Measurements from ENCODE around the gene CDR2L.
"Not testable (repeated sequence)": the region's sequence is repeated elsewhere in the genome, so short reads cannot be mapped to it uniquely, and the experiment has no call there.

CDR2L gene

DNA sequence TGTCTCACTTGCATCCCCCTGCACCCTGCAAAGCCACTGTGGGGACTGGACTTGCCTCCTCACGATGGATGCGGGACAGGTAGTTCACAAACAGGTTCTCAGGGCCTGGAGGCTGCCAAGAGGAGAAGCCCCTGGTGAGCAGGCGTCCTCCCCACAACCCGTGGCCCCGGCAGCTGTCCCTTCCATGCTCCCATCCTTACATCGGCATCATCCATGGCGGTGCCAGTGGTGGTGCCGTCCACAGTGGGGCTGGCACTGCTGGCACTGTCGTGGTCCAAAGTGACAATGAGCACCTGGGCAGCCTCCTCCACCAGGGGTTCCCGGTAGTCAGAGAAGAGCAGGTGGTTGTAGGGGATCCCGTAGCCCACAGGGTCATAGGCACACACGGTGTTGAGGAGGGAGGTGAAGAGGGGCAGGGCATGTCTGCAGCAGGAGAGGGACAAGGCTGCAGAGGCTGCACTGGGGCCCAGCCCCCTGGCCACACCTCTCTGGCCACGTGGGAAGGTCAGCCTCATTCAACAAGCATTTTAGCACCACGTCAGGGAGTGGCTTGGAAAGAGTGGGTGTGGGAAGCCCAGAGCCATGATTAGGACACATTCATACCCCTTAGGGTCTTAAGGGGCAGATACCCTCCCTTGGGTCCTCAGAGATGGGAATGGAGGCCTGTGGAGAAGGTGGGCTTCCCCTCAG is 27.5 kb upstream of the CDR2L start:
- no peak for DNase-seq (ENCODE audit: low read depth in 2 of 2)

GRCh38 chr17:74960570-74961342 is 26.7 kb upstream of the CDR2L start:
- DNase-seq (ENCODE audit: low read depth in 2 of 2) = peak in 1 of 2 experiments; percentile 2

- peak; percentile 61 to 64 for DNase-seq (ENCODE audit: low read depth in 2 of 2)
Measured at GRCh38 chr17:74961657-74962350, 25.6 kb upstream of the CDR2L start.

- DNase-seq (ENCODE audit: low read depth in 2 of 2) = no peak
Measured at GRCh38 chr17:74962622-74963394, 24.6 kb upstream of the CDR2L start.

DNA sequence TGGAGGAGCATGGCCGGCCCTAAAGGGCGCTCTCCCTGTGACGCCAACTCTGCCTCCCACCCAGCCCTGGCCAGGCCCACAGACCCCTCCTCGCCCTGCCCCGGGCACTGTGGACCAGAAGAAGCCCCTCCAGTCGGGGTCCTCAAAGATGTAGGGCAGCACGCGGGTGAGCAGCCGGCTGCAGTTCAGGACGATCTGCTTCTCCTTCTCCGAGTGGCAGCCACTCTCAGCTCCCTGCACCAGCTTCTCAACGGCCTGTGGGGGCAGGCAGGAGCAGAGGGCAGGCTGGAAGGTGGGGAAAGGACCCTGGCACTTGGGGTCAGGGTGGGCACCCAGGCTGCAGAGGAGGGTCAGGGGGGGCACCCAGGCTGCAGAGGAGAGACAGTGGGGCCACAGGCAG is 23.8 kb upstream of the CDR2L start:
- DNase-seq (ENCODE audit: low read depth in 2 of 2) = no peak

DNA sequence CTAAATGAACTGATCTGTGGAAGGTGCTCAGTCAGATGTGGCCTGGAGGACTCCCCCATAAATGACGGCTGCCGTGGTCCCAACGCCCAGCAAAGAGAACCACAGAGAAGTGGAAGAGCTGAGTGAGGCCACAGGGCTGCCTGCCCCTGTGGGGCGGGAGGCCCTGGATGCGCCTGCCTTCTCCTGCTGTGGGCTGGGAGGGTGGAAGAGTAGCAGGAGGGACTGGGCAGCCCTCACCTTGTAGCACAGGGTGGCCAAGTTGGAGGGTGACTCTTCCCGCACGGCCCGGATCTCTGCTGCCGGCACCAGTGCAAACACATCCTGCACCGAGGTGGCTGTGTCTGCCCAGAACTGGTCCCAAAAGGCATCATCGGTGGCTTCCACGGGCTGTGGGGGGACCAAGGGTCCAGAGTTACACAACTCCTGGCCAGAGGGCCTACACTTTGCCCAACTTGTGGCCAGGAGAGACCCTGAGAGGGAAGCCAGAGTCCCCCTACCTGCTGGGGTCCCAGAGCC is 23.1 kb upstream of the CDR2L start:
- no peak for DNase-seq (ENCODE audit: low read depth in 2 of 2)

DNA sequence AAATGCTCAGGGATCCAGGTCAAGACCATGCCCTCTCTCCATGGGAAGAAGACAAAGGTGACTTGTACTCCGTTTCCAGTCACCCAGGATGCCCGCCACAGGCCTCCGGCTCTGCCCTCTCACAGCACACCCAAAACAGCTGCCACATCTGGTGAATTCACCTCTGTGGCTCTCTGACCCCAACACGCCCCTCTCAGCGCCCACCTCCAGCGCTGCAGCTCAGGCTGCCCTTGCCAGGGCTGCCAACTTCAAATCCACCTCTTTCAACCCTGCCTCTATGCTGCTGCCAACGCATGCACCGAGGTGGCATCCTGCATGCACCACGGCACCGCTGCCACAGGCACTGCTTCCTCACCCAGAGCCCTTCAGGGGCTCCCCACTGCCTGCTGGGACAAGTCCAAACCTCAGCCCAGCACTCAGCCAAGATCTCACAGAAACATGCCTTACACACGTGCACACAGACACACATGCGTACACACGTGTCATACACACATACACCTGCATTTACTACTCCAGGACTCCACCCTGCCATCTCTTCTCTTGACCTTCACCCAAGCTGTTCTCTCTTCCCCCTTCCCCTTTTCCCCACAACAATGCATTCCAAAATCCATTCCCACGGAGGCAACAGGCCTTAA is 22.3 kb upstream of the CDR2L start:
- no peak for DNase-seq (ENCODE audit: low read depth in 2 of 2)

DNA sequence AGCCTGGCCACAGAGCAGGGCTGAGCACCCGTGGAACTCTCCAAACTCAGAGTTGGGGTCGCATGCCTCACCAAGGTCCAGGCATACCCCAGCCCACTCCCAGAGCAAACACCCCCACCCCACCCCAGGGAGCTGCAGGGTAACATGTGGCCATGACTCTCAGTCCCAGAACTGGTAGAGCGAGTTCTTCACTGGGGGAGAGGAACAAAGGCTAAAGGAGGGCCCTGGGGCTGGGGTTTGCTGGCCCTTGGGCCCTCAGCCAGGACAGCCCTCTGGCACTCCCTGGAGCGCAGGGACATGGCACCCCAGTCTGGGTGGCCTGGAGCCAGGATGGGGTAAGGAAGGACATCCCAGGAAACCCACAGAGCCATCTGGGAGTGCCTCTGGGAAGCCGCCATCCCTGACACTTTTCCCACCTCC is 19.1 kb upstream of the CDR2L start:
- no peak for DNase-seq (ENCODE audit: low read depth in 2 of 2)

- not testable (repeated sequence) for DNase-seq (ENCODE audit: low read depth in 2 of 2)
Measured at GRCh38 chr17:74969501-74969900, 17.9 kb upstream of the CDR2L start.

DNA sequence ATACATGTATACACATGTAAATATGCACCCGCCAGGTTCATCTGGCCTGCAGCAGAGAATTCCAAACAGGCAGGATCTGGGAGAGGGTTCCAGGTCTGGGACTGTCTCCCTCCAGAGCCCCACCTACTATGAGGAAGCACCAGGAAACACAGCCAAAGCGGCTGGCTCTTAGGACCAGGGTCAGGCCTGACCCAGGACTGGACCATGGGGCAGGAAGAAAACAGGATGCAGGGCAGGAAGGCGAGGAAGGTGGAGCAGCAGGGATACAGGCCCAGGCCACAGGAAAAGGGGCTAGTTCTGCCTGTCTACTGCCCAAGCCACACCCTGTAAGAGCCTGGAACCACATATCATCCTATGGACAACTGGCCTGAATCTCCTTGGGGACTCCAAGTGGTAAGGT is 17.0 kb upstream of the CDR2L start:
- DNase-seq (ENCODE audit: low read depth in 2 of 2) = no peak

- DNase-seq (ENCODE audit: low read depth in 2 of 2) = no peak
Measured at GRCh38 chr17:74971069-74971841, 16.2 kb upstream of the CDR2L start.

DNA sequence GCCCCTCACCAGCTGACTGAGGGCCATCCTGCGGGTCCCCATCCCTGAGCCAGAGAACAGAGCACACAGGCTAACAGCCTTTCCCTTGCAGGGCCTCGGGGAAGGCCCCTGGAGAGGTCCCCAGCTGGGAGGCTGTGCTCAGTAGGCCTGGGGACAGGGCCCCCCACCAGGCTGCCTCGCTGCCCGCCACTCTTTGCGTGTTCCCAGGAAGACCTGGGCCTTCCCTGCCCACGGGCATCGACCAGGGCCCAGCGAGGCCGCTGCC is 15.7 kb upstream of the CDR2L start:
- DNase-seq (ENCODE audit: low read depth in 2 of 2) = no peak

GRCh38 chr17:74972107-74972972 is 15.1 kb upstream of the CDR2L start, which contains the start of gene HID1:
HID1 (minus strand) TSS chr17:74972759; CDS start chr17:74972656, 103 bp downstream.
- DNase-seq (ENCODE audit: low read depth in 2 of 2) = no peak

DNA sequence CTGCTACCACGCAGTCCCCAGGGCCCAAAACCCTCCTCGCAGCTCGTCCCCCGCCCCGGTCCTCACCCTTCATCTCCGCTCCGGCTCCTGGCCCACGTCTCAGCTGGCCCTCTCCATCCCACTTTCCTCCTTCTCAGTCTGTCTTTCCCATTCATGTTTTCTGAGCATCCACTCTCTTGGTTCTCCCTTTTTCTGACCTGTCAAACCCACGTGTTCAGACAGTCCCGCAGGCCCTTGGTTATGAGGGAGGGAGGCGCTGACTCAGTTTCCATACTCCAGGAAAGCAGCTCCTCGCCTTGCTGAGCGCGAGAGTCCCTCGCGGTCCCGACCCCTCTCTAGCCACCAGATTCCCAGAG is 14.5 kb upstream of the CDR2L start:
- no peak for DNase-seq (ENCODE audit: low read depth in 2 of 2)

DNA sequence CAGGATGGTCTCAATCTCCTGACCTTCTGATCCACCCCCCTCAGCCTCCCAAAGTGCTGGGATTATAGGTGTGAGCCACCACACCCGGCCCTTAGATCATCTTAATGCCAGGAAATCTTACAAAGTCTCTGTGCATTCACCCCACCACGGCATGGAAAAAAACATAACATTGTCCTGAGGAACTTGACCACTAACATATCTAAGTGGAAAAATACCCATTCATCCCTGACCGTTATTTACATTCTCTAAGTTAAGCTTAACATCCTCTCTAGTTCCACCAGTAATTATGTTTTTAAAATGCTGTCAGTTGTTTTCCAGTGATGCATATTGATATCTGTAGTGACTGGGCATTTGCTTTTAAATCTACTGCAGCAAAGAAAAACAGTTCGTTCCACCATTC is 11.5 kb upstream of the CDR2L start:
- no peak for DNase-seq (ENCODE audit: low read depth in 2 of 2)

DNA sequence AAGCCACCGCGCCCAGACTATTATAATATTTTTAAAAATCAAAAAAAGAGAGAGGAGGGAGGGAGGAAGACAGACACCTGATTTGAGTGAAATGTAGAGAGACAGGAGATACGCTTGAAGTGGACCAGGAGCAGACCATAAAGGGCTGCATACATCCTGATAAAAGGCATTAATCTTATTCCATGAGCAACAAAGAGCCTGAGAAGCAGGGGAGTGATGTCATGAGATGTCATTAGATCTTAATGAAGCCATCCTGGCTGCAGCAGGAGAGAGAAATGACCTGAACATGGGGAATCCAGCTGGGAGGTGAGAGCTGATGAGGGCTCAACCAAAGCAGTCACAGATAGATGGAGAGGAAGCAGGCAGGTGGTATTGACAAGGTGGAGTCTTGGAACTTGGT is 9.6 kb upstream of the CDR2L start:
- no peak for DNase-seq (ENCODE audit: low read depth in 2 of 2)

GRCh38 chr17:74978240-74978639 is 9.2 kb upstream of the CDR2L start:
- no peak for DNase-seq (ENCODE audit: low read depth in 2 of 2)

DNA sequence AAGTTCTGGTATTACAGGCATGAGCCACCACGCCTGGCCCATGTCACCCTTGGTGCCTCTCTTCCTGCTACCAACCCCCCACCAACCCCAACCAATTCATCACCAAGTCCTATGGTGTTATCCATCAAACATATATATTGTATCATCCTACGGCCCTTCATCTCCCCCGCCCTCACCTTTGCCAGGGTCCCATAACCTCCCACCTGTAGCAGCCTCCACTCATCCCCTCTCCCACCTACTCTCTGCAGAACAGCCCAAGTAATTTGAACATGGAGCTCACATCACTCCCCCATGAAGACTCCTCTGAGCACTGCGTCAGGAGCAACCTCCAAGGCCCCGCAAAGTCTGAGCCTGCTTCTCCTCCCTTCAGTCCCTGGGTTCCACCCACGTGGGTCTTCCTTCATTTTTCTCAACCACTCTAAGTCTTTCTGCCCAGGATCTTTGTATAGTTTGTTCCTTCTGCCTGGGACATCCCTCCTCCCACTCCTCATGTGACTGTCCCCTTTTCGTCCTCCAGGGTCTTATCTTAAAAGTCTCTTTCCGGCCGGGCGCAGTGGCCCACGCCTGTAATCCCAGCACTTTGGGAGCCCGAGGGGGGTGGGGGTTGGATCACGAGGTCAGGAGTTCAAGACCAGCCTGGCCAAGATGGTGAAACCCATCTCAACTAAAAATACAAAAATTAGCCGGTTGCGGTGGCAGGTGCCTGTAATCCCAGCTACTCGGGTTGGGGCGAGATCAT is 7.9 kb upstream of the CDR2L start:
- DNase-seq (ENCODE audit: low read depth in 2 of 2) = no peak

DNA sequence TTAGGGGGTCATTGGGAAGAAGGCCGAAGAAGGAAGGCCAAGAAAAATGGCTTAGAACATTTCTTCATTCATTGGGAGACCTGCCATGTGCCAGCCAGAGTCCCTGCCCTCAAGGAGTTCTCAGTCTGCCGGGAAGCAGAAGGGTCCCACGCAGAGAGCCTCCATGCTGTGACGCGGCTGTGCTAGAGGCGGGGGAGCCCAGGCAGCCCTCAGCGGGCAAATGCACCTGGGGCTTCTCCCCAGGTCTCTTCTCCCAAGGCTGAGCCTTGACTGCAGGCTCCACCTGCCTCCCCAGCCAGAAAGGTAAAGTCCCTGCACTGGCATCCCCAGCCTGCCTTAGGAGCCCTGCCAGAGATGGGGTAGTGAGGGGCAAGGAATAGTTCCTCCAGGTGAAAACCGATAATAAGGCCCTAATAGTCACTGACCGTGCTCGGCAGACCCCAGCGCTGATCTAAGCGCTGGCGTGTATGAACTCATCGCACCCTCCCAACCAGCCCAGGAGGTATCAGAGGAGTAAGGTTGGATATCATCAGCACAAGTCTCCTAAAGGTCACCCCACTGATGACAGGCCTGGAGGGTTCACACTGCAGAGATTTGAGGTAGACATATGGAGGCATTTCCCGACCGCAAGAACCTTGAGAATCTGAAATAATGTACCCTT is 6.0 kb upstream of the CDR2L start:
- DNase-seq (ENCODE audit: low read depth in 2 of 2) = no peak
